Parathyroid adenoma (tissue), 2 donors: Measurements from ENCODE around the gene ZNF236.

ENCODE experiments used
- H2AFZ ChIP-seq: fragments of 300-600 bp; sonication (generic); one replicate; pipeline ENCODE4 v1.7.0; 2017; ENCODE audit warnings: antibody characterized with exemption, mild to moderate bottlenecking
- H3K27ac ChIP-seq: fragments of 300-600 bp; sonication (generic); one replicate; pipeline ENCODE4 v1.7.0; 2017
- H3K27me3 ChIP-seq: fragments of 300-600 bp; sonication (generic); one replicate; pipeline ENCODE4 v1.7.0; 2017; ENCODE audit warnings: low read length; ENCODE audit not compliant: control insufficient read depth, insufficient read depth
- H3K36me3 ChIP-seq: fragments of 300-600 bp; sonication (generic); one replicate; pipeline ENCODE4 v1.7.0; 2017; ENCODE audit warnings: low read length; ENCODE audit not compliant: control insufficient read depth, insufficient read depth
- H3K4me1 ChIP-seq: fragments of 300-600 bp; sonication (generic); one replicate; pipeline ENCODE4 v1.7.0; 2017; ENCODE audit warnings: control low read depth
- H3K4me2 ChIP-seq: fragments of 300-600 bp; sonication (generic); one replicate; pipeline ENCODE4 v1.7.0; 2017; ENCODE audit warnings: low read length
- H3K4me3 ChIP-seq: fragments of 300-600 bp; sonication (generic); one replicate; pipeline ENCODE4 v1.7.0; 2017; ENCODE audit warnings: low read depth, low read length
- H3K79me2 ChIP-seq: fragments of 300-600 bp; sonication (generic); one replicate; pipeline ENCODE4 v1.7.0; 2017; ENCODE audit warnings: control low read depth
- H3K9ac ChIP-seq: fragments of 300-600 bp; sonication (generic); one replicate; pipeline ENCODE4 v1.7.0; 2017; ENCODE audit warnings: mild to moderate bottlenecking
- H3K9me3 ChIP-seq: fragments of 300-600 bp; sonication (generic); one replicate; pipeline ENCODE4 v1.7.0; 2017; ENCODE audit warnings: low read length; ENCODE audit not compliant: control insufficient read depth
- CTCF ChIP-seq: fragments of 300-600 bp; sonication (generic); IDR thresholded peaks from one replicate; pipeline ENCODE4 v1.7.0; 2017; ENCODE audit warnings: antibody characterized with exemption, mild to moderate bottlenecking
- donor health status: primary hyperparathyroidism.

Gene ZNF236

GRCh38 chr18:77003316-77003715 is 181.0 kb downstream of the ZNF236 start:
- Histone ChIP-seq H3K27ac (no peak overlapping the region), H3K9me3 (no peaks in the 10 kb centered on the region)
- TF ChIP-seq CTCF, result no peak

GRCh38 chr18:77004555-77005380 is 182.4 kb downstream of the ZNF236 start:
- Histone ChIP-seq H3K4me2 (no peak overlapping the region), H3K79me2 (peaks cover 4% of the 10 kb centered on the region), H2AFZ (no peak overlapping the region), H3K9ac (no peak overlapping the region), H3K36me3 (no peaks in the 10 kb centered on the region), H3K9me3 (no peaks in the 10 kb centered on the region), H3K4me1 (peaks cover 4% of the 10 kb centered on the region), H3K27me3 (no peaks in the 10 kb centered on the region), H3K4me3 (no peak overlapping the region), H3K27ac (no peak overlapping the region)
- TF ChIP-seq CTCF, result no peak

More at GRCh38 chr18:77003316-77003715, 181.0 kb downstream of the ZNF236 start:
- Histone ChIP-seq H3K36me3 (no peaks in the 10 kb centered on the region), H3K27me3 (no peaks in the 10 kb centered on the region), H3K9ac (no peak overlapping the region), H3K4me3 (no peak overlapping the region), H2AFZ (no peak overlapping the region), H3K79me2 (no peaks in the 10 kb centered on the region), H3K4me1 (peaks cover 4% of the 10 kb centered on the region), H3K4me2 (no peak overlapping the region)

- Histone ChIP-seq H3K9me3 (no peaks in the 10 kb centered on the region), H2AFZ (no peak overlapping the region), H3K4me1 (peaks cover 9% of the 10 kb centered on the region), H3K27ac (no peak overlapping the region), H3K27me3 (no peaks in the 10 kb centered on the region), H3K36me3 (no peaks in the 10 kb centered on the region), H3K4me3 (no peak overlapping the region), H3K4me2 (no peak overlapping the region), H3K79me2 (peaks cover 14% of the 10 kb centered on the region), H3K9ac (no peak overlapping the region)
- no peak for TF ChIP-seq CTCF
Measured at GRCh38 chr18:77005651-77006195, 183.4 kb downstream of the ZNF236 start.

- Histone ChIP-seq H3K27me3 (no peaks in the 10 kb centered on the region), H3K9ac (no peak overlapping the region), H3K4me1 (peaks cover 11% of the 10 kb centered on the region), H3K4me3 (no peak overlapping the region), H3K36me3 (no peaks in the 10 kb centered on the region), H3K4me2 (no peak overlapping the region), H3K79me2 (peaks cover 22% of the 10 kb centered on the region), H3K27ac (no peak overlapping the region), H2AFZ (no peak overlapping the region), H3K9me3 (no peaks in the 10 kb centered on the region)
- TF ChIP-seq CTCF, result no peak
Measured at GRCh38 chr18:77006305-77007175, 184.2 kb downstream of the ZNF236 start.
